Measurements from ENCODE around the gene TTC33.

TTC33 gene

GRCh38 chr5:40557501-40557900 is 198.3 kb downstream of the TTC33 start:
- TF ChIP-seq CTCF (IDR thresholded peaks at IDR 0.05; ENCODE audit: low read depth, low read length, missing control alignments): no peak
- DNase-seq (ENCODE audit: low read depth): no peak
- in situ Hi-C loops (cut with HindIII; ENCODE audit: low sequenced_read_pairs): no loop called here
- H3K4me3 ChIP-seq (ENCODE audit: low read depth, low read length): no peak overlapping the region

- in situ Hi-C loops (cut with HindIII; ENCODE audit: low sequenced_read_pairs): no loop called here
These were observed 198.9 kb downstream of the TTC33 start for GRCh38 chr5:40556811-40557210.

GRCh38 chr5:40555886-40556285 is 199.9 kb downstream of the TTC33 start:
- no peak overlapping the region for H3K4me3 ChIP-seq (ENCODE audit: low read depth, low read length)
- in situ Hi-C loops (cut with HindIII; ENCODE audit: low sequenced_read_pairs): no loop called here
- DNase-seq (ENCODE audit: low read depth): no peak
- TF ChIP-seq CTCF (IDR thresholded peaks at IDR 0.05; ENCODE audit: low read depth, low read length, missing control alignments): no peak

More at GRCh38 chr5:40556811-40557210, 198.9 kb downstream of the TTC33 start:
- DNase-seq (ENCODE audit: low read depth): no peak
- no peak for TF ChIP-seq CTCF (IDR thresholded peaks at IDR 0.05; ENCODE audit: low read depth, low read length, missing control alignments)
- H3K4me3 ChIP-seq (ENCODE audit: low read depth, low read length): no peak overlapping the region

GRCh38 chr5:40554813-40555212 is 200.9 kb downstream of the TTC33 start:
- no peak for TF ChIP-seq CTCF (IDR thresholded peaks at IDR 0.05; ENCODE audit: low read depth, low read length, missing control alignments)
- DNase-seq (ENCODE audit: low read depth): no peak
- no peak overlapping the region for H3K4me3 ChIP-seq (ENCODE audit: low read depth, low read length)
- in situ Hi-C loops (cut with HindIII; ENCODE audit: low sequenced_read_pairs): no loop called here

GRCh38 chr5:40554054-40554453 is 201.7 kb downstream of the TTC33 start:
- in situ Hi-C loops (cut with HindIII; ENCODE audit: low sequenced_read_pairs): no loop called here
- H3K4me3 ChIP-seq (ENCODE audit: low read depth, low read length): no peak overlapping the region
- no peak for DNase-seq (ENCODE audit: low read depth)
- TF ChIP-seq CTCF (IDR thresholded peaks at IDR 0.05; ENCODE audit: low read depth, low read length, missing control alignments): no peak

GRCh38 chr5:40552981-40553380 is 202.8 kb downstream of the TTC33 start:
- TF ChIP-seq CTCF (IDR thresholded peaks at IDR 0.05; ENCODE audit: low read depth, low read length, missing control alignments): no peak
- H3K4me3 ChIP-seq (ENCODE audit: low read depth, low read length): no peak overlapping the region
- no peak for DNase-seq (ENCODE audit: low read depth)
- in situ Hi-C loops (cut with HindIII; ENCODE audit: low sequenced_read_pairs): no loop called here
